Activated naive CD8-positive, alpha-beta T cell treated with anti-CD3 and anti-CD28 coated beads for 36 hours (primary cell): ENCODE data around the gene E2F2. TPM values are rescaled to one million over a fixed set of nuclear protein-coding genes. Genes with fewer than 3 reads are reported as not detected.

ENCODE experiments used
- DNase-seq: peaks from one replicate; pipeline ENCODE4 v3.0.0; 2021
- H3K27ac Mint-ChIP-seq: one replicate; pipeline ENCODE4 v1.8.0; 2022; ENCODE audit warnings: mild to moderate bottlenecking, moderate library complexity, mixed read lengths
- H3K27me3 Mint-ChIP-seq: one replicate; pipeline ENCODE4 v1.8.0; 2022; ENCODE audit warnings: mild to moderate bottlenecking, mixed read lengths
- H3K36me3 Mint-ChIP-seq: one replicate; pipeline ENCODE4 v1.8.0; 2021; ENCODE audit warnings: mild to moderate bottlenecking, mixed read lengths
- H3K4me1 Mint-ChIP-seq: one replicate; pipeline ENCODE4 v1.8.0; 2021; ENCODE audit warnings: mixed read lengths
- H3K4me3 Mint-ChIP-seq: one replicate; pipeline ENCODE4 v1.8.0; 2022; ENCODE audit warnings: mild to moderate bottlenecking, moderate library complexity, mixed read lengths
- H3K9me3 Mint-ChIP-seq: one replicate; pipeline ENCODE4 v1.8.0; 2022; ENCODE audit warnings: mixed read lengths
- total RNA-seq, 2 experiments: library from RNA; stranded (reverse); gene quantifications; one replicate each; pipeline ENCODE4 v1.2.3, GENCODE V29; 2021

Gene E2F2
- total RNA-seq, 2 experiments from 2014 or later = 36.1 to 37.5 TPM

DNA sequence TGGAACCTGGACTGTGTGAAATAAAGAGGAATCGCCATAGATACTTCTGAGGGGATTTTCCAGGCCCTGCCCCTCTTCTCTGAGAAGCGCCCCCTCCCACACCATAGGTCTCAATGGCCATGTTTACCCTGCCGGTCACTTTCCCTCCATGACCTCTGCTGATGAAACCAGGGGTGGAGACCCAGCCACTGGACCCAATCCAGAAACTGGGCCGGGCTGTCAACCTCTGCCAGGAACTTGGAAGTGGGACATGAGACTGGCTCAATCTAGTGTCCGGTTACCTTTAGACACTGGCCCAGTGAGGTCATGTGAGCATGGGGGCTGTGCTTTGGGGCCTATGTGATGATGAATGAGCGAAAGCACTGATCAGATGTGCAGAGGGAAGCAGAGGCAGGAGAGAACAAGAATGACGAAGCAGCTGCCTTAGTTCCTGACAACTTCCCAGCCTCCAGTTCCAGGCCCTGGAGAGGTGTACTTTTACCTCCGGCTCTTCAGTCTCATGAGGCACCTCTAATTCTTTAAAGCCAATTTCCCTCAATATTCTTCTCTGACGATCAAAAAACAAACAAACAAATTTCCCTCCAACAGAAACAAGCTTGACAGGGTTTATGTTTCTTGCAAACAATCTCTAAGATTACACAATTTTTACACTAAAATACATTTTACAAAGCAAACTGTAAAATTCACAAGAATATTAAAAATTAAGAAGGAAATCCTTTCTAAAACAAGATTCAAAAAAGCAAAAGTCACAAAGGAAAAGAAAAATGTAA is 52.0 kb downstream of the E2F2 start:
- peaks cover 5% of the 10 kb centered on the region for H3K4me1 Mint-ChIP-seq
- peaks cover 26% of the 10 kb centered on the region for H3K27me3 Mint-ChIP-seq
- H3K9me3 Mint-ChIP-seq = no peaks in the 10 kb centered on the region
- no peak overlapping the region for H3K27ac Mint-ChIP-seq
- no peak overlapping the region for H3K4me3 Mint-ChIP-seq
- DNase-seq = no peak
- no peaks in the 10 kb centered on the region for H3K36me3 Mint-ChIP-seq

- Mint-ChIP-seq H3K9me3 (no peaks in the 10 kb centered on the region), H3K27ac (no peak overlapping the region), H3K4me1 (no peaks in the 10 kb centered on the region), H3K27me3 (peaks cover 16% of the 10 kb centered on the region), H3K36me3 (no peaks in the 10 kb centered on the region), H3K4me3 (no peak overlapping the region)
- no peak for DNase-seq
Observed at GRCh38 chr1:23477359-23478144, 53.5 kb downstream of the E2F2 start.

DNA sequence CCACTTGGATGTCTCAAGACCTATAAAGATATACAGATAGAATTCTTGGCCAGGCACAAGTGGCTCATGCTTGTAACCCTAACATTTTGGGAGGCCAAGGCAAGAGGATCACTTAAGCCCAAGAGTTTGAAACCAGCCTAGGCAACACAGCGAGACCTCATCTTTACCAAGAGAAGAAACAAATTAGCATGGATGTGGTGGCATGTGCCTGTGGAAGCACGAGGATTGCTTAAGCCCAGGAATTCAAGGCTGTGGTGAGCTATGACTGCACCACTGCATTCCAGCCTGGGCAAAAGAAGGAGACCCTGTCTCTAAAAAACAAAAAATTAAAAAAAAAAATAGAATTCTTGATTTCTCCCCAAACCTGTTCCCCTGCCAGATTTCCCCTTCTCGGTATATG is 55.4 kb downstream of the E2F2 start:
- peaks cover 8% of the 10 kb centered on the region for H3K27me3 Mint-ChIP-seq
- DNase-seq = no peak
- no peaks in the 10 kb centered on the region for H3K4me1 Mint-ChIP-seq
- H3K36me3 Mint-ChIP-seq = no peaks in the 10 kb centered on the region
- no peak overlapping the region for H3K4me3 Mint-ChIP-seq
- no peaks in the 10 kb centered on the region for H3K9me3 Mint-ChIP-seq
- no peak overlapping the region for H3K27ac Mint-ChIP-seq

GRCh38 chr1:23475134-23475628 is 55.9 kb downstream of the E2F2 start:
- H3K9me3 Mint-ChIP-seq = no peaks in the 10 kb centered on the region
- no peak overlapping the region for H3K4me3 Mint-ChIP-seq
- DNase-seq = no peak
- H3K27me3 Mint-ChIP-seq = peaks cover 8% of the 10 kb centered on the region
- H3K36me3 Mint-ChIP-seq = no peaks in the 10 kb centered on the region
- H3K27ac Mint-ChIP-seq = no peak overlapping the region
- H3K4me1 Mint-ChIP-seq = no peaks in the 10 kb centered on the region

DNA sequence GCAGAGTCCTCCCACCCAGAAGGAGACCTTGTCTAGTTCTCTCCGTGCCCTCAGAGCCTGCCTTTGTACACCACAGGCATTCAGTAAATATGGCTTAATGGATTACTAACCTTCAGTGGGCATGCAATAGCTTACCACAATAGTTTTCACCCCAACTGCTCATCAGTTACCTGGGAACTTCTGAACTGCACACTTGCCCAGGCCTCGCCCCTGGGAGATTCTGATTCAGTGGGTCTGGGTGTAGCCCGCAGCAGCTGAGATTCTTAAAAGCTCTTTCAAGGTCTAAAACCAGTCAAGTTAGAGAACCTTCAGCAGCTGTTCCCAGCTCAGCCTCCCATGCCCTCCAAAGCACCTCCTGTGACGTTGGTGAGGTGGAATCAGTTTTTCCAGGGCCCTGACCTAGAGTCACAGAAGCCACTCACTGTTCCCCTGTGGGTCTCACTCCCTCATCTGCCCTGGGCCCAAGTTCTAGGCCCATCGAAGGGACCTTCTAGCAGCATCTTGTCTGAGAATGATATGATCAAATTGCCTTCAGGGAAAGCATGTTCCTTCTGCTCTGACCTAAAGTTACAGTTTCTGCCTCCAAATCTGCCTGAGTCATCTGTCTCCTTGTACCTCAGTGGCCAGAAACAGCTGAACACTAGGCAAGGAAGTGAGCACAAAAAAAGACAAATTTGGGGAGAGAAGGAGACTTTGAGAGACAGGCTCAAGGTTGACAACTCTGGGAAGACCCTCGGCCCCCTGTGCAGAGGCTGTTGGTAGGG is 57.8 kb downstream of the E2F2 start:
- H3K27me3 Mint-ChIP-seq = peaks cover 8% of the 10 kb centered on the region
- H3K4me3 Mint-ChIP-seq = no peak overlapping the region
- no peak overlapping the region for H3K27ac Mint-ChIP-seq
- H3K9me3 Mint-ChIP-seq = no peaks in the 10 kb centered on the region
- H3K36me3 Mint-ChIP-seq = no peaks in the 10 kb centered on the region
- DNase-seq = no peak
- no peaks in the 10 kb centered on the region for H3K4me1 Mint-ChIP-seq

DNA sequence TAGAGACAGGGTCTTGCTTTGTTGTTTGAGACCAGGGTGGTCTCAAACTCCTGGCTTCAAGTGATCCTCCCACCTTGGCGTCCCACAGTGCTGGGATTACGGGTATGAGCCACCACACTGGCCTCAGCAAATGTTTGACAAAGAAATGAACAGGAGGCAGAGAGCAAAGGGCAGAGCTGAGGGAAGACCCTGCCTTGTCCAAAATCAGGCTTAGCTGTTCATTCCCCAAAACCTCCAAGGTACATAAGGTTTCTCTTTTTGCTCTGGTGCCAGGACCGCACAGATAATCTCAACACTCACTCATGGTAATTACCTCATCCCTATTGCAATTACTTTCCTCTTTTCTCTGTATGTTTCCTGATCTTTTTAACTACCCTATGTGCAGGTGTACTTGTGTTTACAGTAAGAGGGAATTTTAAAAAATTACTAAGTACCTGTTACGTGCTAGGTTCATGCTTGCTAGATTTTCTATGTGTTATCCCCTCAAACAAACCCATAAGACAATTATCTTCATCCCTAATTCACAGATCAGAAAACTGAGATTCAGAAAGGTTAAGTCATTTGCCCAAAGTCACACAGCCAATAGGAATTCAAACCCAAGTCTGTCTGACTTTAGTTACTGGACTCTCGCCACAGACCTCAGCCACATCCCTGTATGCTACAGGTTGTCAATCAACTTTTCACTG is 58.5 kb downstream of the E2F2 start:
- Mint-ChIP-seq H3K4me3 (no peak overlapping the region), H3K36me3 (no peaks in the 10 kb centered on the region), H3K9me3 (no peaks in the 10 kb centered on the region), H3K27ac (no peak overlapping the region), H3K4me1 (no peaks in the 10 kb centered on the region), H3K27me3 (peaks cover 8% of the 10 kb centered on the region)
- no peak for DNase-seq

DNA sequence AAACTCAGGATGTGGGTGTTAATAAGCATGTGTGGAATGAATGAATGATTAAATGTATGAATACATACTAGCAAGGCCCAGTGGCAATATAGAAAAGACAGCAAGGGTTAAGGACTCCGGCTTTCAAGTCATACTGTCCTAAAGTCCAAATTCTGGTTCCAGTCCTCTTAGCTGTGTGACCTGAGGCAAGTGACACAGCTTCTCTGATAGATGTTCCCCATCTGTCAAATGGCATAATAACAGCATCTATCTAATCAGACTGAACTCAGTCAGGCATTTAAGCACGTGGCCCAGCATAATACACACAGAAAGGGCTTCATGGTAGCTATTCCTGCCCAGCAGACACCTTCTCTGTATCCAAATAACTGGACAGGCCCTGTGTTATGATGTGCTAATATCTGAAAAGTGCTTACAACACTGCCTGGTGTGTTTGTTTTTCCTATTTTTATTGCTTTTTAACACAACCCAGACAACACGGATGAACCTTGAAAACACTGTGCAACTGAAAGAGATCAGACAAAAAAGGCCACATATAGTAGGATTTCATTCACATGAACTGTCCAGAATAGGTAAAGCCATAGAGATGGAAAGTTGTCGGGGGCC is 59.5 kb downstream of the E2F2 start:
- no peak overlapping the region for H3K4me3 Mint-ChIP-seq

DNA sequence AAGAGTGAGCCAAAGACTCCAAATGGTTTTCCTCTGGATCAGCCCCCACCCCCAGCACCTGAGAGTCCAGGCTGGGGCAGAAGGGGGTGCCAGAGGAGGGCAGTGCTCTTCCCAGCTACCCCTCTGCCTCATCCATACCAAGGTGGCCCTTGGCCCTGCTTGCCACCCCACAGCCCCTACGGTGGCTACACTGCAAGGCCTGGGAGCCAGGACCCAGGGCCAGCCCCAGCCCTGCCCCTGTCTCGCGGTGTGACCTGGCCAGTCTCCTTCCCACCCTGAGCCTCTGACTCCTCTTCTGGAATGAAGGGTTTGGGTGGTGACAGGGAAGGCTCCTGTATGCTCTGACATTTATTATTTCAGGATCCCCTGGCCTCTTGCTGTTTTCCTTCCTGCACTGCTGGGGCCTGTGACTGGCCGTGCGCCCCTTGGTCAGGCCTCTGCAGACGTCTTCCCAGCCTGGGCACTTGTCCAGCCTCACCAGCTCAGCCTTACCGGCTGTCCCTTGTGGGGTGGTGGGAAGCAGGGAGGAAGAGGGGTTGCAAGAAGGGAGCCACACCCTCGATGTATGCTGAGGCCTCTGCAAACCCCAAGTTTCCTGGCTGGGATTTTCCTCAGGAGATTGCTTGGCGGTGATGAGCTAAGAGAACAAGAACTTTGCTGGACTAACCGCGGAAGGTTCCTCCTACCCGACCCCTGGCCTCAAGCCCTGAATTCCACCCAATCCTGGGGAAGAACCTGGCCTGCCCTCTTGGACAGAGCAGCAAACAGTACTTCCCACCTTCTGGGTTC is 60.6 kb downstream of the E2F2 start:
- H3K4me3 Mint-ChIP-seq = no peak overlapping the region
- no peaks in the 10 kb centered on the region for H3K36me3 Mint-ChIP-seq
- H3K9me3 Mint-ChIP-seq = no peaks in the 10 kb centered on the region
- DNase-seq = no peak
- H3K27me3 Mint-ChIP-seq = peaks cover 3% of the 10 kb centered on the region
- no peak overlapping the region for H3K27ac Mint-ChIP-seq
- no peaks in the 10 kb centered on the region for H3K4me1 Mint-ChIP-seq

More for the DNA sequence above, 59.5 kb downstream of the E2F2 start:
- no peaks in the 10 kb centered on the region for H3K4me1 Mint-ChIP-seq
- no peak for DNase-seq
- H3K36me3 Mint-ChIP-seq = no peaks in the 10 kb centered on the region
- no peaks in the 10 kb centered on the region for H3K9me3 Mint-ChIP-seq
- H3K27ac Mint-ChIP-seq = no peak overlapping the region
- peaks cover 7% of the 10 kb centered on the region for H3K27me3 Mint-ChIP-seq

GRCh38 chr1:23469372-23469982 is 61.6 kb downstream of the E2F2 start:
- H3K4me3 Mint-ChIP-seq = no peak overlapping the region
- H3K4me1 Mint-ChIP-seq = no peaks in the 10 kb centered on the region
- H3K36me3 Mint-ChIP-seq = no peaks in the 10 kb centered on the region
- no peak for DNase-seq
- no peaks in the 10 kb centered on the region for H3K9me3 Mint-ChIP-seq
- H3K27me3 Mint-ChIP-seq = no peaks in the 10 kb centered on the region
- no peak overlapping the region for H3K27ac Mint-ChIP-seq

GRCh38 chr1:23466423-23466989 is 64.5 kb downstream of the E2F2 start:
- Mint-ChIP-seq H3K4me3 (no peak overlapping the region), H3K36me3 (no peaks in the 10 kb centered on the region), H3K27me3 (no peaks in the 10 kb centered on the region), H3K4me1 (no peaks in the 10 kb centered on the region), H3K27ac (no peak overlapping the region), H3K9me3 (no peaks in the 10 kb centered on the region)
- no peak for DNase-seq

GRCh38 chr1:23463286-23463685 is 67.7 kb downstream of the E2F2 start:
- no peak overlapping the region for H3K4me3 Mint-ChIP-seq
- no peaks in the 10 kb centered on the region for H3K9me3 Mint-ChIP-seq
- H3K36me3 Mint-ChIP-seq = no peaks in the 10 kb centered on the region
- no peaks in the 10 kb centered on the region for H3K27me3 Mint-ChIP-seq
- H3K4me1 Mint-ChIP-seq = peaks cover 2% of the 10 kb centered on the region
- DNase-seq = no peak
- H3K27ac Mint-ChIP-seq = no peak overlapping the region

GRCh38 chr1:23462766-23463165 is 68.3 kb downstream of the E2F2 start:
- H3K36me3 Mint-ChIP-seq = no peaks in the 10 kb centered on the region

DNA sequence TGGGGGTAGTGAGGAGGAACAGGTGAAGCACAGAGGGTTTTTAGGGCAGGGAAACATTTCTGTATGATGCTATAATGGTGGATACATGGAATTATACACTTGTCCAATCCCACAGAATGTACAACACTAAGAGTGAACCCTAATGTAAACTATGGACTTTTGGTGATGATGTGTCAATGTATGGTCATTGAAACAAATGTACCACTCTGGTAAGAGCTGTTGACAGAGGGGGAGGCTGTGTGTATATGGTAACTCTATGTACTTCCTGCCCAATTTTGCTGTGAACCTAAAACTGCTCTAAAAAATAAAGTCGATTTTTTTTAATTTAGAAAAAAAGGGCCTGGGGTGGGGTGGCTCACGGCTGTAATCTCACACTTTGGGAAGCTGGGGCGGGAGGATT is 70.0 kb downstream of the E2F2 start:
- no peak overlapping the region for H3K27ac Mint-ChIP-seq
- DNase-seq = no peak
- no peaks in the 10 kb centered on the region for H3K9me3 Mint-ChIP-seq
- H3K4me1 Mint-ChIP-seq = peaks cover 5% of the 10 kb centered on the region
- no peaks in the 10 kb centered on the region for H3K36me3 Mint-ChIP-seq
- H3K4me3 Mint-ChIP-seq = no peak overlapping the region
- no peaks in the 10 kb centered on the region for H3K27me3 Mint-ChIP-seq

More at GRCh38 chr1:23462766-23463165, 68.3 kb downstream of the E2F2 start:
- no peak for DNase-seq
- H3K27ac Mint-ChIP-seq = no peak overlapping the region
- H3K9me3 Mint-ChIP-seq = no peaks in the 10 kb centered on the region
- no peak overlapping the region for H3K4me3 Mint-ChIP-seq
- H3K27me3 Mint-ChIP-seq = no peaks in the 10 kb centered on the region
- peaks cover 2% of the 10 kb centered on the region for H3K4me1 Mint-ChIP-seq
